Epithelial cell of proximal tubule (primary cell): Measurements from ENCODE around the gene NNT. TPM values are rescaled to one million over a fixed set of nuclear protein-coding genes. Genes with fewer than 3 reads are reported as not detected.

Source experiments
- DNase-seq: peaks from one replicate; pipeline ENCODE4 v3.0.0-alpha.2; 2011; ENCODE audit warnings: low read depth
- H3K4me3 ChIP-seq: 2 replicates; pipeline ENCODE4 v1.5.1; 2011; ENCODE audit warnings: low read depth, mild to moderate bottlenecking, low read length
- total RNA-seq: library from RNA; depleted of rRNA; stranded (reverse); fragments of >200 nt; gene quantifications from 2 replicates; pipeline ENCODE4 v1.2.3, GENCODE V29; 2015
- TF ChIP-seq, protein P1 (sequence below): conservative IDR thresholded peaks from 2 replicates; pipeline ENCODE4 v1.5.1; 2012; ENCODE audit warnings: low read depth, mild to moderate bottlenecking, low read length

The NNT gene
- total RNA-seq, 1 donor from 2014 or later: 36.5 TPM

GRCh38 chr5:43601454-43602260, 1.3 kb upstream of the NNT start:
- no peak for DNase-seq
- peak overlapping the region; percentile 93 for H3K4me3 ChIP-seq
- TF ChIP-seq, protein P1, sequence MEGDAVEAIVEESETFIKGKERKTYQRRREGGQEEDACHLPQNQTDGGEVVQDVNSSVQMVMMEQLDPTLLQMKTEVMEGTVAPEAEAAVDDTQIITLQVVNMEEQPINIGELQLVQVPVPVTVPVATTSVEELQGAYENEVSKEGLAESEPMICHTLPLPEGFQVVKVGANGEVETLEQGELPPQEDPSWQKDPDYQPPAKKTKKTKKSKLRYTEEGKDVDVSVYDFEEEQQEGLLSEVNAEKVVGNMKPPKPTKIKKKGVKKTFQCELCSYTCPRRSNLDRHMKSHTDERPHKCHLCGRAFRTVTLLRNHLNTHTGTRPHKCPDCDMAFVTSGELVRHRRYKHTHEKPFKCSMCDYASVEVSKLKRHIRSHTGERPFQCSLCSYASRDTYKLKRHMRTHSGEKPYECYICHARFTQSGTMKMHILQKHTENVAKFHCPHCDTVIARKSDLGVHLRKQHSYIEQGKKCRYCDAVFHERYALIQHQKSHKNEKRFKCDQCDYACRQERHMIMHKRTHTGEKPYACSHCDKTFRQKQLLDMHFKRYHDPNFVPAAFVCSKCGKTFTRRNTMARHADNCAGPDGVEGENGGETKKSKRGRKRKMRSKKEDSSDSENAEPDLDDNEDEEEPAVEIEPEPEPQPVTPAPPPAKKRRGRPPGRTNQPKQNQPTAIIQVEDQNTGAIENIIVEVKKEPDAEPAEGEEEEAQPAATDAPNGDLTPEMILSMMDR: no peak

DNA sequence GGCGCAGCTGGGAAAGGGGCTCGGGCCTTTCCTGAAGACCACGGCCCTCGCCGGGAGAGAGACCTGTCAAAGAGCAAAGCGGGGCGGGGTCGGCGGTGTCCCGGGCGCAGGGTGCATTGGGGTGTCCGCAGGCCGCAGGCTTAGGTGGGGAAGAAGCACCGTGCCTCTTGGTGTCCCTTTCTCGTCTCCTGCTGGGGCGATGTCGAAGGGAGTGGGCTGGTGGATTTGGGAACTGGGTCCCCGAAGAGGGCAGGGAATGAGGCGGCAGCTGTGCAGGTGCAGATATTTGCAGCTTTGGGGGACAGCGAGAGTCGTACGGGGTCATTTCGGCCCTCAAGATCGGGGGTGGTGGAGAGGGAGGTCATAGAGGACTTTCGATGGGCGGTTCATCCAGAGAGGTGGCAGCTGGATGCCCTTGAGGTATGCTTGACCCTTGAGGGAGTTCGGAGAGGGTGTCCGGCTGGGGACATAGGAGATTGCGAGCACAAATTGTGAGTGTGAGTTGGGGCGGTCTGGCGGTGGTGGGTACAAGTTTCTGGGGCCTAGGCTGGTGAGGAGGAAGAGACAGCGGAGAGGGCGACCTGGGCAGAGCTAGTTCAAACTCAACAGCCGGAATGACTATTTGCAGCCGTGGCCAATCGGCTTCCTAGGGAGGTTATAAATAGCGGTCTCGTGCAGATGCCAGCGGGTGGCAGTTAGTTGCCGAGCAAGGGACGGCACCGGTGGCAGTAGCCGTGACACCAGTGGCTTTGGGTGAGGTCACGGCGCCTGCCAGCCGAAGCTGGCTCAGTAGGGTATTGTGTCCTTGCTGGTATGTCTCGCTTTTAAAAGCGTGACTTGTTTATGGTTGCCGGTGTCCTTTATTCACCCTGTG, 601 bp downstream of the NNT start:
- H3K4me3 ChIP-seq: peak overlapping the region; percentile 93
- TF ChIP-seq, protein P1: no peak
- DNase-seq: no peak

GRCh38 chr5:43604699-43605098, 1.7 kb downstream of the NNT start:
- TF ChIP-seq, protein P1: no peak
- no peak for DNase-seq
- H3K4me3 ChIP-seq: peak overlapping the region; percentile 93

DNA sequence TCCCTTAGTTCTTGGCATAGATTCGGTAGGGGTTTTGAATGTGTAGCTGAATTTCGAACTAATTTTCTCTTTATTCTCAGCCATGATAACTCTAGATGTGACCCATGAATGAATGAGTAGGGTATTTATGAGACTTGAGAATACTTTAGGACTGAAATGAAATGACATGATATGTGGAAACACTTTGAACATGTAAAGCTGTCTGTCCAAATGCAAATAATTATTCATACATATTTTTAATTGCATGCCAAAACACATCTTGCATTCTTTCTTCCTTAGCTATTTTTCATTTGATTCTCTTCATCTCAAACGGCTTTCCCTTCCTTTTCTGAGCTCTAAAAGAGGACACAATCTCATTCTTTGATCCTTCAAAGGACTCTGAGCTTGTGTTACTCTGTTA, 3.4 kb downstream of the NNT start:
- DNase-seq: no peak
- no peak overlapping the region for H3K4me3 ChIP-seq
- TF ChIP-seq, protein P1: no peak

DNA sequence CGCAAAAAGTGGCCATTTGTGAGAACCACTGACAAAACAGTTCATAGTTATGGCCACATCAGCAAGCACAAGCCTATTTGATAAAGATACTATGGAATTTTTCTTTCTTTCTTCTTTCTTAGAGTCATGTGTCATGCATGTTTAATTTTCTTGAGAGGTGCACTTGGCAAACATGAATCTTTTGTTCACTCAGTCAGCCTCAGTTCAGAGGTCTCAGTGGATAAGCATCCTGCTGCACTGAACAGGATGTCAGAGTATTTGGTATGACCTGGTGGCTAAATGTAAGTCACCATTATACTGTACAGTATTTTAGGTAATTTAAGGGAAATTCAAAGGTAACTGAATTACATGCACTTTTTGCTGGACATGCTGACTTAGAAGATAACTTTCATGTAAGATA, 5.4 kb downstream of the NNT start:
- H3K4me3 ChIP-seq: no peak overlapping the region
- DNase-seq: no peak
- TF ChIP-seq, protein P1: no peak

DNA sequence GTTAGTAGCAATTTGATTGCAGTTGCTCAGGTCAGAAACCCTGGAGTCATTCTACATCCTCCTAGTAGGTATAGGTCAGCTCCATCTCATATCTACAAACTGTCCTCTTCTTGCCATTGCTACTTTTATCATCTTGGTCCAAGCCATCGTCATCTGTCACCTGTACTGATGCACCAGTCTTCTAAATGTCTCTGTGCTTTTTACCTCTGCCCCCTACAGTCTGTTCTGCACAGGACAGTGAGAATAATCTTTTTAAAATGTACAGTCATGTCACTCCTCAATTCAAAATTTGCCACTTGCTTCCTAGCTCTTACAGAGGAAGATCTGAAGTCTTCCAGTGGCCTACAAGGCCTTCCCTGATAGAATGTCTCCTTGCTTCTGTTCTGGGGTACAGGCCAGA, 6.8 kb downstream of the NNT start:
- DNase-seq: no peak
- H3K4me3 ChIP-seq: no peak overlapping the region
- TF ChIP-seq, protein P1: peak; percentile 53
